SK-N-MC (cell line): Measurements from ENCODE around the gene GANC.

Experiments
- FOXP2 ChIP-seq: optimal IDR thresholded peaks from 2 replicates; pipeline ENCODE3; 2011; ENCODE audit warnings: mild to moderate bottlenecking, moderate library complexity; ENCODE audit not compliant: insufficient read depth; ENCODE audit errors: extremely low read length, control extremely low read depth
- POLR2AphosphoS5 ChIP-seq: IDR thresholded peaks from 2 replicates; pipeline ENCODE4 v1.6.1; 2012; ENCODE audit warnings: mild to moderate bottlenecking, low read depth, low read length, borderline replicate concordance

GRCh38 chr15:42402455-42403205 lies 129.6 kb downstream of the GANC start:
- no peak for TF ChIP-seq POLR2AphosphoS5
- no peak for TF ChIP-seq FOXP2
